ELR (cell line): ENCODE measurements around the gene NR2F1-AS1.
A peak's percentile ranks its signal among the peaks of the same experiment; 100 is the strongest.
"Not testable (repeated sequence)": the region's sequence is repeated elsewhere in the genome, so short reads cannot be mapped to it uniquely, and the experiment has no call there.

Source experiments
- DNase-seq: peaks from one replicate; pipeline ENCODE4 v3.0.0-alpha.2; 2015; ENCODE audit warnings: low read depth

The NR2F1-AS1 gene

DNA sequence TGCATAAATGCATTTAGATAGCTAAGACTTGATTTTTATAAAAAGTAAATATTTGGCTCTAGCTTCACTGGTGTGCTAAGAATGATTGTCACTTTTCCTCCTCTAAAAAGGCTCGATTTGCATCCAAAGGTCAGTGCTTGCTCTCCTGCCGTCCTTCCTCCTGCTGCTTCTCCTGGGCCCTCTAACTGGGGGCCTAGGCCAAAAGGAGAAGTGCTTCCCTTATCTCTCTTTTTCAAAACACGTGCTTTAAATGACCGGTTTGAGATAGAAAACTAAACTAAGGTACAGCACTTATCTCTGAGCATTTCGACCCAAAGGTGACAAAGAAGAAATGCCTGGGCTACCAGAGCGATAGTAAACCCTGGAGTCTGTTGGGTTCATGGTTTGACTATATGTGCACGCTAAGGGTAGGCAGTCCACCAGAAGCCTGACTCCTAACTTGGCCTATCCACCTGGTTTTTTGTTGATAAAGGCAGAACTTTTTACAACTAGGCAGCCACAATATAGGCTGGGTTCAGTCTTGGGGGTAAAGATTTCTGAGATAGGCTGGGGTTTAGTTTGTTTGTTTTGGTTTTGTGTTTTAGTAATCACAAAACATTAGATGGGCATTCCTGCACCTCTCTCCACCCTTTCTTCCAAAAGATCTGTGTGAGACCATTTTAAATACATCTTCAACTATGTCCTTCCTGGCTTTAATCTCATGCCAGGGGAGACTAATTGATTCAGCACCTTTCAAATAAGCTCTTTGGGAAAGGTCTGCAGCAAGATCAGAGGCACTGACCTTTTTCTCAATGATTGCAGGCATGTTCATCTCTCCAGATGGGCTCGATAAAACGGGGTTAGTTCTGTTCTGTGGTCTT is 3.8 kb downstream of the NR2F1-AS1 start:
- no peak for DNase-seq

DNA sequence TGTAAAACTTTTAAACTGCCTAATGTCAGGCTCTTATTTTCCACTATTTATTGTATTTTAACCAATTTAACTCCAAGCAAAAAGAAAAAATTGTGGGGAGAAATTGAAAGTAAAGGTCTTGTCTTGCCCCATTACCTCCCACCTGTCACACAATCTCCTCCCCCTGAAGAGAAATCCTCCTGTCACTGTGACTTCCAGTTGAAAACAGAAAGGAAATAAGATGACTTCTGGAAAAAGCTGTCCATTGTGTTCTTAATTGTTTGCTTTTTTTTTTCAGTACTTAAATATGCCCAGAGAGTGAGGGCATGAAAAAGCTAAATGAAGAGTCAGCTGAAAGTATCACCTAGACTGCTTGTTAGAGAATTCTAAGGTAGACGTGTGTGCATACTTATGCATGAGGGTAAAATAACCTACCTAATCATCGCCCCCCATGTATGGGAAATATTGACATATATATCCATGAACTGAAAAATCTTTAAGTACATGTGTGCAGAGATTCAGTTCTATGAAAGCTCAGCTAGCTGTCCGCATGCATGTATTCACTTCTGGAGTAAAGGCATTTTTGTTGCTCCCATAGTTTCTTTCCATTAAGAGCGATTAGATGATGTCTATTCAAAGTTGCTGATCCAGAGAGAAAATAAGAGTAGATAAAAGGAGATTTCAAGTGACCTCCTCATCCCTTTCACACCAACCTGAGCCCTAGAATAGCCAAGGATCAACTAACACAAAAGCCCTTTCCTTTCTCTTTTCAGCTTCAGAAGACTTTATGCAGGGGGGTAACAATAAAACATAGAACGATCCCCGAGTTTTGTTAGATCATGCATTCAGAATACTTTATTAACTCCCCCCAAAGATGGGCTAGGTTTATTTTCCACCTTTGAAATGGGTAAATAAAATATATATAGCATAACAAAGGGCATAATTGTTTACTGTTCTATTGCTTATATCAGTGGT is 5.3 kb downstream of the NR2F1-AS1 start:
- no peak for DNase-seq

DNA sequence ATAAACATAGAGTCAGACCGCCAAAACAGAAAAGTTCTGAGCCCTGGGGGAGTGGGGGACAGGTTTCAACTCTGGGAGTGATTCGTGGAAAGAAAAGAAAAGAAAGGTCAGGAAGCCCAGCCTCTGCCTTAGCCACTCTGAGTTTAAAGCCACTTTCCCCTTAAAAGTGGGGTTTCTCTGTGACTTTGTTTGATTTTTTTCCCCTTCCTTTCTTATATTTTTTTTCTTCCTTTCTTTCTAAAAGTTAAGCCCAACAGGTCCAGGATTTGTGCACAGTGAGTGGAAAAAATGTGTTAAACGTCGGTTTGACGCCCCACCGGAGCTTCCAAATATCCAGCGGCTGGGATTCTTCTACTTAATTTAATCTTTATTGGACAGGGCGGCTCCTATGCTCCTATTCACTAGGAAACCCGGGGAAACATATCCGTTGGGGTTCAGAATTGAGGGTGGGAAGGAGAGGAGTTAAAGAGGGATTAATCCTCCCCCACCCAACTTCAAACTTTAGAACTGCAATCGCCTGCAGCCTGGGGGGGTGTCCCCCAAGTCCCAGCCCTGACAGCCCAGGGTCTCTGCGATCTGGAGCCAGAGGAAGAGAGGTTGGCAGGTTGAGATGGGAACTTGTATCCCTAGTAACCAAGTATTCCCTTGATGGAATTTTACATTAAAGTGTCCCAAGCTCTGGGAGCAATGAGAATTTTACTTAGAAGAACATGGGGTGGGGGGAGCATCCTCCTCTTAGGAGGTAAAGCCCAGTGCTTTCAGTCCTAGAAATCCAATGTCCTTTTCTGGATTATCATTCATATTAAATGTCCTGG is 6.3 kb downstream of the NR2F1-AS1 start:
- DNase-seq: no peak

DNA sequence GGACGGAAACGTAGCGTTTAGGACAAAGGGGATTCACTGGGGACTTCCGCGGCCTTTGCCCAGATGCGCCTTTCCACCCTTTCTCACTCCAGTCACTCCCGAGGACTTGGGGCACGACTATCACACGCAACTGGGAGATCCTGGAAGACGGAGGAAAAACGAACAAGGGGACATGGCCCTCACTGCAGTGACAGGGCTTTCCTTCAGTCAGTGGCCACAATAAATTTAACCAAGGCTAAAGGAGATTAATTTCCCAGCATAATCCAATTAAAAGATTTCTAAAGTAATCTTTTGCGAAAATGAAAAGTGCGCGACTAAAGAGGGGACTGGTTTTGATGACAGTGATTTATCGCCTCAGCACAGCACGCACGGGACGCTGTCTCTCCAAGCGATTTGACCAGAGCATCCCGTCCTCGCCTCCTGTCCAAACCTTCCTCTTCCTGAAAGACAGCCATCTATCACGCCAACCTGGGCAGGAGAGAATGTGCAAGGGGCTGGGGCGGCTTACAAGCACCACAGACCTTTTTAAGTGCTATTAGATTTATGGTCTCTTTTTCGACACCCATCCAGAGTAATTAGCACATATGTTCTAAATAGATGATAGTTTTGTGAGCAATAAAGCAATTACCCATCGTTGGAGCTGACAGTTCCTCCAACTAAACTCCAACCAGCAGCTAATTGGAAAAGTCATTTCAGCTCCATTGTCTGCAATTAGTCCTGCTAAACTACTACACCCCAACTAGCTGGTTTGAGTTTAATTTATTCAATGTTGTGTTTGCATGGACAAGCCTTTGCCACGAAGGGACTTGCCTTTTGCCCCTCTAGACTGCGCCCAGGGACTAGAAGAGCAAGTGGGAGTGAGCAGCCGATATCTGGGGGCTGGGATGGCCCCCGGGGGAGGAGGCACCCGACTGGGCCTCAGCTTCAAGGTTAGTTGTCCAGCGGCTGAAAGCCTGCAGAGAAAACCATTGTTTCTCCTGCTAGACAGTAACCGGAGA is 7.4 kb downstream of the NR2F1-AS1 start:
- DNase-seq: no peak

DNA sequence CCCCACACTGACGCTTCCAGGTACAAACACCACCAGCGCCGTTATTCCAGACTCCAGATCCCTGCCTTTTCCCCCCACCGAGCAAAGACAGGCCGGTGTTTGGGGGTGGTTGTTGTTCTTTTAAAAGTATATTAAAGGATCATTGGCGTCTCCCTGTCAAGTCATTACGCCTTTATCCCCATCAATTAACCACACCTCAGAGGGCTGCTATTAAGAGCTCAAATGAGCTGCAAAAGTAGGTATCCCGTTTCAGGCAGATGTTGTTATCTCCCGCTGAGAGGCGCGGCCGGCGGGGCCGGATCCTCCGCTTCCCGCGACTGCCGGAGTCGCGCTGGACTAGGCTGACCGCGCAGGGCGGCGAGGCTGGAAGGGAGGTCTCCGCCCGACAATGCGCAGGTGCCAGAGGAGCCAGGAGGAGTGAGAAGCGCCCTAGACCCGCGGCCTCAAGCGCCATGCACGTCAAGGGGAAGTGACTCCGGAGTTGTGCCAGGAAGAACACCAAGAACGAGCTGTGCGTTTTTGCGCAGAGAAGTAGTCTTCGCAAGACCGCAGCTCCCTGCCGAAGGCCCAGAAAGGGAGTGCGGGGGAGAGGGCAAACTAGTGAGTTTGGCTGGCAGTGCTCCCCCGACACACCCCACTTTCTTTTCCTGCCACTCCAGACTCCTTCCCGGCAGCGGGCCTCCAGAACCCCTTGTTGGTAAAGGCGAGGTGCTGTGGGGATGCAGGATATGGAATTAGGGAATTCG is 8.2 kb downstream of the NR2F1-AS1 start:
- no peak for DNase-seq

DNA sequence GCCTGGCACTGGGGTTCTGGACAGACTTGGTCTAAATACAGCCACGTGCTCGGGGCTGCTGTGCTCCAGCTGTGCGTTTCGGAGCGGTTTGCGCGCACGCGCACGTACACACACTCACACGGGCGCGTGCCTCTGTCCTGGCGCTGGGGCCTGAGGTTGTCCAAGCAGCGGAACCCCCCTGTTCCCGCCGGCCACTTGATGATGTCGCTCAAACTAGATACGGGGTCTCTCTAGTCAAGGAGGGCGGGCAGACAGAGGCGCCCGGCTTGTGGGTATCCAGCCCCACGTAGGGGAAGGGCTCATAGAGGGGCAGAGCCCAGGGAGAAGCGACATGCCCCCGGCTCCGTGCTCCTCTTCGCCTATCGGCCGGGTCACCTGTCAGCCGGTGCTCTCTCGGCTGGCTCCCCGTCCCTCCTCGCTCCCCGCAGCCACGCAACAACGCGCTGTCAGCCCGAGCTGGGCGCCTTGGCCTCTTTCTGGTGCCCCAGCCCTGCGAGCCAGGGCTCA is 8.9 kb downstream of the NR2F1-AS1 start:
- no peak for DNase-seq

DNA sequence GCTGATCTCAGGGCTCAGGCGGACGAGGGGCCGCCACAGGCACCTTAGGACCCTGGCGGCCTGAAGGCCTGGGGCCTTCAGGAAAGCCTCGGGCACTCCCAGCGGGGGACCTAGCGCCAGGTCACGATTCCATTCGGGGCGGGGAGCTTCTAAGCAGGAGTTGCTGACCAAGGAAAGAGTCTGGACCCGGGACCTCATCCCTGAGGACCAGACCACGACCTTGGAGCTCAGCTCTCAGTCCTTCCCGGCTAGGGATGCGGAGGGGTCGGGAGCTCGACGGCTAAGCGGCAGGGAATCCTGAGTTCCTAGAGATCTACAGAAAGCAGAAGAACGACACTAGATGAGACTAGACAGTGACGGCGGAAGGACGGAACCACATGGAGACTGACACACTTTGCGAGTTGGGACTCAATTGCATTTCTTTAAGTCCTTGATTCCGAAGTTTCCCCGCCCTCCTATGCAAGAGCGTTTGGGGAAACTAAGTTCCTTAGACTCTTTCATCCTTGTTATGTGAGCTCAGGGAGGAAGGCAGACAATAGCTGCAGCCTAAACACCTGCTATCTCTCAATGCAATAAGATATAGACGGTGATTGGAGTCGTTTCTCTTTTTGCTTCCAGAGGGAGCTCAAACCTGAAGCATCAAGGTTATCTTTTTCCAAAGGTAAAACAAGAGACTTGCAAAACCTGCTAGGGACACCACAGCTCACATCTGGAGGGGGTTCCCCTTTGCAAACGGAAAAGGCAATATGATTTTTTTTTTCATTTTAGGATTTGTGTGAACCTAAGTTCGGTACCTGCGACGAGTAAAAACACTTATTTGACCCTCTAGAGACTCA is 9.7 kb downstream of the NR2F1-AS1 start:
- DNase-seq: no peak

DNA sequence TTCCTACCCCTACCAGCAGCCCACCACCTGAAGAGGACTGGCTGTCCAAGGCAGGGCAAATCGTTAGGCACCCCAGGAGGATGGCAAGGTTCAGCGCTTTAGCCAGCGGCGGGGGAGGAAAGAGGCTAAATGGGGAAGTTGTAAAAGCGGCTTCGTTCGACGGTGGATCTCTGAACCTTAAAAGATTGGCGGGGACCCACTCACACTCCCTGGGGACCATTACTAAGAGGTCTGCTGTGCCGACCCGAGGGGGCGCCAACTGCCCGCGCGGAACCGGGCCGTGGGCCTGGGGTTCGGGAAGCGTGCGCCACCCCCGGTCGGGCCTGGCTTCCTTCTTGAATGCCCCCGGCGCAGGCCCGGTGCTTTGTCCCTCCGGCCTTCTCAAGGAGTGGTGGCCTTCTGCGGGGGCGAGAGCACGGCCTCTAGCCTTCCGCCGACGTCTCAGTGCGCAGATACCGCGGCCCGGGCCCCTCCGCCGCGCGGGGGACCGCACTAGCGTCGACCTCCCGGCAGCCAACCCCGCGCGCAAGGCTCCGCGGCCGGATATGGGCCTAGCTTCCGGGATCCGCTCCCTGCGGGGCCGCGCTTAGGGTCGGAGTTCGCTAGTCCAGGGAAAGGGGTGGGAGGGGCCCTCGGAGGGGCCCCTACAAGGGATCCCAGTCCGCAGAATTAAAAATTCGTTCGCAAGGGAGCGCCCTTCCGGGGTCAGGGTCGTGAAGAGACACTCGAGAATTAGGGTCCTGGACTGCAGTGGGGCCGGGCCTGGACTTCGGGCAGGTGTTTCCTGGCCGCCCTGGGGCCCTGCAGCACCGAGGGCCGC is 10.5 kb downstream of the NR2F1-AS1 start:
- no peak for DNase-seq

DNA sequence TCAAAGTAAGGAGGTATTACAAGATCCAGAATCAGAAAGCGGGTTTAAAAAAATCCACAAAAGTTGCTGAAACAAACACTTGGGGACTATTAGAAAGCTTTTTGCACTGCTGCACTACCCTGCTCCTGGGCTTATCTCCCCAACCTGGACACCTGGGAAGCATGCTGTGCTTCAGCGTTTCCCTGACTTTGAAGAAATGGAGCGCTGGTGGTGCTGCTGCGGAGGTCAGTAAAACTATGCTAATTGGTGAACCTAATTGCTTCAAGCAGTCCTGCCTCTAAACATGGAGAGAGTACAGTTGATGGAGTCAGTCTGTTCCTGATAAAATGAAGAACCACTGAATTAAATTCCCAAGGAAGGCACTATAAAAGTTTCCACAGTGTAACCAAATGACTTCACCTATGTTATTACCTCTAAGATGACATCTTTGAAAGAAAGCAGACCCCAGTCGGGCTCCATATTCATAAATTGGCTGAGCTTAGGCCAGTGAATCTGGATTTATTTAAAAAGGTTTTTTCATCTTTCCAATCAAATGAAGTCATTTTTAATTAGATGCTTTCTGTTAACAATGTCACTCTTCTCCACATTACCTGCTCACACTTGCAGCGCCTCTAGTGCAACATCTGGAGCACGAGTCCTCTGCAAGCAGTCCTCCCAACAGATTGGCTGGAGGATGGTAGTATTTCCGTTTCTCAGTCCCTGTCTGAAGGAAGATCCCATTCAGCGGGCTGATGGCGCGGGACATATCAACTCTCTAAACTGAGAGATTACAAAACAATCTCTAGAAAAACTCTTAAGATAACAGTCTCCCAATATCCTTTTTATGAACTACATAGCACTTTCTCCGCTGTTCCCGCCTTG is 11.5 kb downstream of the NR2F1-AS1 start:
- no peak for DNase-seq

DNA sequence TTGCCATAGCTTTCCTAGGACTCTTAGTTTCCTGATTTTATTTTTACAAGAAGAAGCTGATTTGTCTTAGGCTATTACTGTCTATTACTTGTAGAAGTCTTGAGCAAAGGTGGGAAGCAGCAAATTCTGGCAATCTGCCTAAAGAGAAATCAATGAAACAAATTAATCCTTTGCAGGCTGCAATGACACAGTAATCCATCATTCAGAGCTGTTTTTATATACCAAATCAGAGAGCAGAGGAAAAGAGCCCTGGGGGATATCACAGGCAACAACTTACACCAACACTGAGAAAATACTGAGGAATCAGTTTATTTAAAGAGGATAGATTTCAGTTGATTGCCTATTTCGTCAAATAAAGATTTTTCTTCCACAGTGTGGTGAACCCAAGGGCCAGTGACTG is 13.6 kb downstream of the NR2F1-AS1 start:
- DNase-seq: no peak

DNA sequence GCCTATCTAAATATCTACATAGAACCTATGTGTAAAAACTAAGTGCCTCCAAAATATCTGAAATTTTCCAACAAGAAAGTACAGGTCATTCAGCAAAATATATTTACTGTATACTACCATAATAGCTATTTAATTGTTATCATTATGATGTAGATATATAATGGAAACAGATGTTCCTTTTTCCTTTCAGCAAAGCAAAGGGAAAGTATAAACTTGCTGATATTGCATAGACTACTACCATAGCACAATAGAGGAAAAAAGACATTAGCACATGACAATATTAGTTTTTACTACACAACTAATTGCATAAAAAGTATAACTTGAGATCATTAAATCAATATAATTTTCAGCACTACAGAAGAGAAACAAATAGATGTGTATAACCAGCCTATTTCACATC is 14.9 kb downstream of the NR2F1-AS1 start:
- DNase-seq: no peak

DNA sequence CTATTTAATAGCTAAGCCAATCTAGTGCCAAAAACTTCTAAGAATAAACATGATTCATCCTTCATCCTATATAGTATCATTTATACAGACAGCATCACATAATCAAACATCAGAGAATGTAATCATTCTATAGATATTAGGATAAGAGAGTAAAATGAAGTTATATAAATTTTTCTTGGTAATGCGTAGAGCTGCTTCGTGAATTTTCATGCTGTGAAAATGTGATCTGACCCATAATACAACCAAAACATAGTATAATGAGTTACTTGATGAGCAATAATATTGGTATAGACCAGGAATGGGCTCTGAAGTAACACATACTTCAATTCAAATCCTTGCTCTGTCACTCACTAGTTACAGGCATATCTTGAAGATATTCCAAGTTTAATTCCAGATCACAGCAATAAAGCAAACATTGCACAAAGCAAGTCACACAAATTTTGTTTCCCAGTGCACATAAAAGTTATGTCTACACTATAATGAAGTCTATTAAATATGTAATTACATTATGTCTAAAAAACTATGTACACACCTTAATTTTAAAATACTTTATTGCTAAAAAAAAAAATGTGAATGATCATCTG is 23.9 kb downstream of the NR2F1-AS1 start:
- DNase-seq: no peak

DNA sequence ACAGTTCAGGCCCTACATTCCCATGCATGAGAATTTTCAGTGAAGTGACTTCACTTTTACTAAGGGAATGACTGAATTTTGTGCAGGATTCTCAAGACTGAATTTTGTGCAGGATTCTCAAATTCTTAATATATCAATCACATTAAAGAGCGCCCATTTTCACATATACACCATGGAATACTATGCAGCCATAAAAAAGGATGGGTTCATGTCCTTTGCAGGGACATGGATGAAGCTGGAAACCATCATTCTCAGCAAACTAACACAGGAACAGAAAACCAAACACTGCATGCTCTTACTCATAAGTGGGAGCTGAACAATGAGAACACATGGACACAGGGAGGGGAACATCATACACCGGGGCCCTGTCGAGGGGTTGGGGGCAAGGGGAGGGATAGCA is 31.4 kb downstream of the NR2F1-AS1 start:
- DNase-seq: not testable (repeated sequence)

DNA sequence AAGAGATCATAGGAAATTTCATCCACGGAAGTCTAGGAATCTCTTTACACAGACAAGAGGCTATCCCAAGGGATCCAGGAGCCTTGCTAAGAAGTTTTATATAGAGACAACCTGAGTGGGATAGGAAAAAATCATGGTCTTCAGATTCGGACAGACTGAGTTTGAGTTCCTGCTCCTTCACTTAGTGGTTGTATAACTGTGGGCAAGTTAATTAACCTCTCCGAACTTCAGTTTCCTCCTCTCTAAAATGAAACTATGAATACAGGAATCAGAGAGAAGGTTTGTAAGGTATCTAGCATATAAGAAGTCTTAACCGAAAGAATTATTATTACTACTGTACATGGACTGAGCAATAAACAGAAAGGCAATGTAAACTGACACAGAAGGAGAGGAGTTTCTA is 35.1 kb downstream of the NR2F1-AS1 start:
- DNase-seq: no peak

DNA sequence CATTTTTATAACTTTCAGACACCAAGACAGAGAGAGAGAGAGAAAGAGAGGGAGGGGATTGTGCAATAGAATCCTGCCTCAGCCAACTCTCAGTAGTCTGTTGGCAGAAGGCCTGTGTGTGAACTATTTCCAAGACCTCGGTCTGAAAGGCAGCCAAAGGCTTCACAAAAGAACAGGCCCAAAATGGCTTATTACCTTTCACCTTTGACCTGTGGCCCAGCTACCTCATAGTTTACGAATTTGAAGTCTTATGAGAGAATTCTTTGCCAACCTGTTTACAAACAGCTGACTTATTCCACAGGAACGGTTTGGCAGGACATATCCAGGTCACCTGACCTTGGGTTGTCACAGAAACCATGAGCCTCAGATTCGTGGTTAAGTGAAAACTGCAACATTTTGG is 48.6 kb downstream of the NR2F1-AS1 start:
- peak; percentile 51 for DNase-seq

DNA sequence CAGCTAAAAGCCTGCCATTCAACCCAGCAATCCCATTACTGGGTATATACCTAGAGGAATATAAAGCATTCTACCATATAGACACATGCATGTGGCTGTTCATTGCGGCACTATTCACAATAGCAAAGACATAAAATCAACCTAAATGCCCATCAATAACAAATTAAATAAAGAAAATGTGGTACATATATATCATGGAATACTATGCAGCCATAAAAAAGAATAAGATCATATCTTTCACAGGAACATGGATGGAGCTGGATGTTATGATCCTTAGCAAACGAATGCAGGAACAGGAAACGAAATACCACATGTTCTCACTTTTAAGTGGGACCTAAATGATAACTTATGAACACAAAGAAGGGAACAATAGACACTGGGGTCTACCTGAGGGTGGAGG is 59.2 kb downstream of the NR2F1-AS1 start:
- not testable (repeated sequence) for DNase-seq

DNA sequence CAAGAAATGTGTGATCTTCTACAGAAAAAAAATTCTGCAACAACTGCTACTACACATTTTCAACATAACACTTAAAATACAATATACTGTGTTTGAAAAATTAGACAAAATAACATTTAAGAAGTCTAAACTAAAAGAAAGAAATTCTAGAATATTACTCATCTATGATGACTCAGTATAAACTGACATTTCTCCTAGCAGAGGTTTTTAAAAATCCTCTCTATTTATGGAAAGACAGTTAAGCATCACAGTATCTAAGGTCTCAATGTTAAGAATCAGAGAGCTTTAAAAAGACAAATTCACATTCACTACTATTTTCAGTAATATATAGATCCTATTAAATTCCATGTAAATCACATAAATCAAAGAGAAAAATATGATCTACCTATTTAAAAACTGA is 61.3 kb downstream of the NR2F1-AS1 start:
- peak; percentile 68 for DNase-seq
